ENCODE data around the gene CDKL5. TPM values are rescaled to one million over a fixed set of nuclear protein-coding genes. Genes with fewer than 3 reads are reported as not detected.

The CDKL5 gene
- total and polyA plus RNA-seq, 12 donors: 0.40 to 13.8 (median 7.4) TPM

DNA sequence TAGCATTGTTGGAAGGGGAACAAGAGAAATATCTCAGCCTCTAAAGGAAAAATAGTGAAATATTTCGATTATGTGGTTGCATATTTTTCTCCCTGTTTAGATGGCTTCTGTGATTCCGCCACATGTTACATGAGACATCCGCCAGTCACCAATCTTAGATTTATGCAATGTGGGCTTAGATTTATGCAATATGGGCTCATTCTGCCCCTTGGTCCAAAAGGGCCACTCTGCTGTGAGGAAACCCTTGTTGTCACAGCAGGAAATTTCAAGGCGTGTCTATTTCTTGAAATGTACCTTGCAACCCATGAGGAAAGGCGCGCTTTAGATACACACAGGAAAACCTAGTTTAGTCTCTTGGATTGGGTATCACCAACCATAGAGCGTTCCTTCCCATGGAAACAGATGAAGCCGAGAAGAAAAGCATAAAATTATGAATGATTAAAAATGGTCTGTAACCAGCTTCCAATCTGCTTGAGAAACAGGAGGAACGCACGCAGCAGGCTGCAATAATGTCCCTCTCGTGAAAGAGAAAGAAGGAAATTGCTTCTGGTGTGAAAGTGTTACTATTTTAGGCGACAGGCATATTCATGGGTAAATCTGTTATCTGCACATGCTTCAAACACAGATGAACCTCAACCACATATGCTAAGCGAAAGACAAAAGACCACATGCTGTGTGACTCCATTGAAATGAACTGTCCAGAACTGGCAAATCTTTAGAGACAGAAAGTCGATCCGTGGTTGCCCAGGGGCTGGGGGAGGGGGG, 242.8 kb downstream of the CDKL5 start:
- intact Hi-C loops (cut with DNase I): no loop called here
- WGBS, 4 donors: 70 to 75% (median 73%) methylated on average over 12 to 15 of the region's 15 CpGs
- no peaks in the 10 kb centered on the region for H3K27me3 ChIP-seq
- H3K4me3 ChIP-seq: no peak overlapping the region
- TF ChIP-seq POLR2A (IDR thresholded peaks at IDR 0.05) (no peak), CTCF (IDR thresholded peaks at IDR 0.05) (no peak)
- no peak overlapping the region for H3K27ac ChIP-seq
- DNase-seq: no peak
- H3K9me3 ChIP-seq (replicated peaks in 1 of 3): no peaks in the 10 kb centered on the region
- H3K36me3 ChIP-seq (replicated peaks in 1 of 2): no peaks in the 10 kb centered on the region
- H3K4me1 ChIP-seq (replicated peaks in 1 of 2): no peaks in the 10 kb centered on the region

DNA sequence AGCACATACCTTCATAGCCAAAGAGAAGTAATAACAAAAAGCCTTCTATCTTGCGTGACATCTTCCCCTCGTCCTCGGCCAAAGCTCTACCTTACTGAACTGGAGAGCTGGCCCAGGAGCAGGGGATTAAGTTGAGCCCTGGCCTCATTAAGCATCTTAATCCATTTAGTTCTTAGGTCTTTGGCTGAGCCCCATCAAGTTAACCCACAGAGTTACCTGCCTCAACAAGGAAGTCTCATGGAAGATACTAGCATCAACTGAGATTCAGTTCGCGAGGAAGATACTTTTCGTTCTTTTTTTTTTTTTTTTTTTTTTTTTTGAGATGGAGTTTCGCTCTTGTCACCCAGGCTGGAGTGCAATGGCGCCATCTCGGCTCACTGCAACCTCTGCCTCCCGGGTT, 246.6 kb downstream of the CDKL5 start, which contains the start of gene RS1:
RS1 (minus strand) TSS at position 101 of the 400 bp plus-strand sequence; CDS start at position 61, 40 bp downstream.
- 77 to 91% (median 88%) methylated on average over 7 to 10 of the region's 10 CpGs for WGBS, 4 donors
- H3K4me3 ChIP-seq: no peak within 1 kb of the TSS
- H3K27me3 ChIP-seq: no peaks in the 10 kb centered on the region
- DNase-seq: no peak
- no peaks in the 10 kb centered on the region for H3K4me1 ChIP-seq (replicated peaks in 1 of 2)
- H3K9me3 ChIP-seq (replicated peaks in 1 of 3): no peaks in the 10 kb centered on the region
- no peak within 1 kb of the TSS for H3K27ac ChIP-seq
- TF ChIP-seq CTCF (IDR thresholded peaks at IDR 0.05): no peak
- TF ChIP-seq POLR2A (IDR thresholded peaks at IDR 0.05): no peak
- intact Hi-C loops (cut with DNase I): loop anchor here in 1 of 2 donors (10.0 kb wide), 2 partner anchors 223 to 247 kb away; partner anchors contain the start of gene CDKL5
- H3K36me3 ChIP-seq (replicated peaks in 1 of 2): no peaks in the 10 kb centered on the region

GRCh38 chrX:18674417-18674787, 249.0 kb downstream of the CDKL5 start:
- no peaks in the 10 kb centered on the region for H3K4me1 ChIP-seq (replicated peaks in 1 of 2)
- no peaks in the 10 kb centered on the region for H3K36me3 ChIP-seq (replicated peaks in 1 of 2)
- H3K27ac ChIP-seq: peak overlapping the region in 3 of 5 donors; percentile 49 to 63 (median 57)
- intact Hi-C loops (cut with DNase I): loop anchor here in 1 of 2 donors (10.0 kb wide), 2 partner anchors 220 to 250 kb away; partner anchors contain the start of gene CDKL5
- peak overlapping the region in 2 of 4 donors; percentile 25 to 69 for H3K4me3 ChIP-seq
- DNase-seq: peak; percentile 17 to 56 (median 33)
- H3K27me3 ChIP-seq: no peaks in the 10 kb centered on the region
- TF ChIP-seq POLR2A (IDR thresholded peaks at IDR 0.05): no peak
- TF ChIP-seq CTCF (IDR thresholded peaks at IDR 0.05): no peak
- no peaks in the 10 kb centered on the region for H3K9me3 ChIP-seq (replicated peaks in 1 of 3)
- WGBS, 4 donors: 0 to 40% (median 14%) methylated on average over 18 to 19 of the region's 19 CpGs

DNA sequence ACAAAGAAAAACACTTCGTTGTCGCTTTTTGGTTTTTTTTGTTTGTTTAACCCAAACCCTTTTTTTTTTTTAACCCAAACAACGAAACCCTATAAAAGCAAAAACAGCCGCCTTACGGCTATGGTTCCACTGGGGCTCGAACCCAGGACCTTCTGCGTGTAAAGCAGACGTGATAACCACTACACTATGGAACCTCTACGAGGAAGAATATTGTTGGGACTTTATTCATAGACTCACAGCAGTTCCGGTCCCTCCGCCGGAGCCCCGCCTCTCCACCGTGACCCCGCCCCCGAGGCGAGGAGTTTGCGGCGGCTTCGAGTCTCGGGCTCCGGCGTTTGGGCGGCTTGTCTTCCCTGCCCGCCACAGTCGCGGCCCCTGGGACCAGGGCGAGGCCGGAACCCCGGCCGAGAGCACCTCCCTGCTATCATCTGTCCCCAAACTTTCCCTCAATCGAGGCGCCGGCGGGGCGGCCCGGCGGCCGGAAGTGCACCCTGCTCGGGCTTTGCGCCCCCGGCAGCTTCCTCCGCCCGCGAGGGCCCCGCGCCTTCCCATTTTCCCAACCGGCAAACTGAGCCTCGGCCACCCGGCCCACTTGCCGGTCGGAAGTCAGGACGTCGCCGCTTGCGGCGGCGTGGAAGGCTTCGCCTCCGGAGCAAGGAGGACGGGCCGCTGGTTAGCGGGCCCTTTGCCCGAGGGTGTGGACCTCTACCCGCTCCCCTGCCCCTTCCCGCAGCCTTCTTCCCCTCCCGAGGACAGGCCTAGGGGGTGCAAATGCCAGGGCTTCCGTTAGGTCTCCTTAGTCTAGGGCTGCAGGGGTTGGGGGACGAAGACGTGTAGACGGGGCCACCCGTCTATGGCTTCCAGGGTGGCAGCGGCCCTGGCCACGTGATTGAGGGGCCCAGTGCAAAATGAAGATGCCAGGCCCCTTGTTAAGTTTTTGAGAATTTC, 249.7 kb downstream of the CDKL5 start:
- intact Hi-C loops (cut with DNase I): loop anchor here in 1 of 2 donors (10.0 kb wide), 2 partner anchors 220 to 250 kb away; partner anchors contain the start of gene CDKL5
- peak; percentile 61 to 81 (median 69) for DNase-seq
- WGBS, 4 donors: 0 to 26% (median 10%) methylated on average over 9 to 74 of the region's 74 CpGs

More for the DNA sequence above, 249.7 kb downstream of the CDKL5 start:
- Histone ChIP-seq H3K4me3 (peak overlapping the region in 3 of 4 donors; percentile 8 to 69 (median 32)), H3K4me1 (replicated peaks in 1 of 2) (no peaks in the 10 kb centered on the region), H3K27ac (peak overlapping the region in 4 of 5 donors; percentile 46 to 85 (median 70)), H3K27me3 (no peaks in the 10 kb centered on the region), H3K9me3 (replicated peaks in 1 of 3) (no peaks in the 10 kb centered on the region), H3K36me3 (replicated peaks in 1 of 2) (no peaks in the 10 kb centered on the region)
- TF ChIP-seq CTCF (IDR thresholded peaks at IDR 0.05) (no peak), POLR2A (IDR thresholded peaks at IDR 0.05) (peak in 1 of 2 donors; percentile 29)

All from adrenal gland (tissue), 12 donors.